ENCODE results near the gene CUL1. TPM values are rescaled to one million over a fixed set of nuclear protein-coding genes. Genes with fewer than 3 reads are reported as not detected.

Gene CUL1
- total and polyA plus RNA-seq, 9 donors: 31.9 to 51.3 (median 40.2) TPM

DNA sequence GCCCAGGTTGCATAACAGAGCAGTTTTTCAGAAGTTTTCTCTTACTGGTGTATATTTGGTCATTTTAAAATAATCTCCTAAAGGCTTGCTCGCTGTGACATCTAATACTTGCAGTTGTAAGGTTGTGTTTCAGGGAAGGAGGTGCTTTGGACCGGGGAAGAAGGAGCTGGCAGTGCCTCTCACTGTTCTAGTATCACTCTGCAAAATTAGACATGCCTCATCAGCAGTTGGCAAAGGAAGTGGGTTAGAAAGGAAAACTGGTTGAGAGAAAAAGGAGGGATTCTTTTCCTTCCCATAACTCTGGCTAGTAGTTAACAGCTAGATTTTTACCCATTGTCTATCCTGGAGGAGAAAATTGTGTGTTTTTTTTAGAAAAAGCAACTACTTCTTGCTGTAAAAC is 34.8 kb downstream of the CUL1 start:
- no peak for DNase-seq
- Histone ChIP-seq H3K9me3 (no peaks in the 10 kb centered on the region), H3K36me3 (no peaks in the 10 kb centered on the region), H3K27ac (no peak overlapping the region), H3K4me3 (no peak overlapping the region), H3K4me1 (ENCODE audit: insufficient read depth) (peaks cover 2% of the 10 kb centered on the region), H3K27me3 (no peaks in the 10 kb centered on the region)
- intact Hi-C loops (cut with DNase I): no loop called here
- no peak for TF ChIP-seq POLR2A (IDR thresholded peaks at IDR 0.05)
- TF ChIP-seq EP300 (IDR thresholded peaks at IDR 0.05): no peak
- TF ChIP-seq, protein P1, sequence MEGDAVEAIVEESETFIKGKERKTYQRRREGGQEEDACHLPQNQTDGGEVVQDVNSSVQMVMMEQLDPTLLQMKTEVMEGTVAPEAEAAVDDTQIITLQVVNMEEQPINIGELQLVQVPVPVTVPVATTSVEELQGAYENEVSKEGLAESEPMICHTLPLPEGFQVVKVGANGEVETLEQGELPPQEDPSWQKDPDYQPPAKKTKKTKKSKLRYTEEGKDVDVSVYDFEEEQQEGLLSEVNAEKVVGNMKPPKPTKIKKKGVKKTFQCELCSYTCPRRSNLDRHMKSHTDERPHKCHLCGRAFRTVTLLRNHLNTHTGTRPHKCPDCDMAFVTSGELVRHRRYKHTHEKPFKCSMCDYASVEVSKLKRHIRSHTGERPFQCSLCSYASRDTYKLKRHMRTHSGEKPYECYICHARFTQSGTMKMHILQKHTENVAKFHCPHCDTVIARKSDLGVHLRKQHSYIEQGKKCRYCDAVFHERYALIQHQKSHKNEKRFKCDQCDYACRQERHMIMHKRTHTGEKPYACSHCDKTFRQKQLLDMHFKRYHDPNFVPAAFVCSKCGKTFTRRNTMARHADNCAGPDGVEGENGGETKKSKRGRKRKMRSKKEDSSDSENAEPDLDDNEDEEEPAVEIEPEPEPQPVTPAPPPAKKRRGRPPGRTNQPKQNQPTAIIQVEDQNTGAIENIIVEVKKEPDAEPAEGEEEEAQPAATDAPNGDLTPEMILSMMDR (IDR thresholded peaks at IDR 0.05): no peak
- WGBS, 3 donors: 70 to 81% (median 75%) methylated on average over 2 of the region's 2 CpGs

DNA sequence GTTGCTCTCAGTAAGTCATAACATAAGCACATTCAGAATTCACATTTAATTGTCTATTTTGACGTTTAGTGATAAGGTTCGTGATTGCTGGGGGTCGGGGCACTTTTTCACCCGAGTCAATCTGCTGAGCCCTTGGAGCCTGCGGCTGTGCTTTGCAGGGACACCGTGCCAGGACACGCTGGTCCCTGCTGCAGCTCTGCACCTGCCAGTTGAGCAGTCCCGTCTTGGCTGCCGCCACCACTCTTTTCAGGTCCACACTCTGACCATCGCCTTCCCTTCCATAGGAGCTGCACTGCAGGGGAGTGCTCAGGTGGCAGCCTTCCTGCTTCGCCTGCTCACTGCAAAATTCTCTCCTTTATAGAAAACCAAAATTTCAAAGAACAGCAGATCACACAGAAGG is 36.4 kb downstream of the CUL1 start:
- Histone ChIP-seq H3K4me3 (no peak overlapping the region), H3K4me1 (ENCODE audit: insufficient read depth) (peaks cover 2% of the 10 kb centered on the region), H3K27ac (no peak overlapping the region), H3K36me3 (no peaks in the 10 kb centered on the region), H3K27me3 (no peaks in the 10 kb centered on the region), H3K9me3 (no peaks in the 10 kb centered on the region)
- intact Hi-C loops (cut with DNase I): no loop called here
- no peak for TF ChIP-seq POLR2A (IDR thresholded peaks at IDR 0.05)
- TF ChIP-seq, protein P1 (IDR thresholded peaks at IDR 0.05): no peak
- no peak for TF ChIP-seq EP300 (IDR thresholded peaks at IDR 0.05)
- DNase-seq: no peak
- 80 to 86% (median 82%) methylated on average over 11 of the region's 11 CpGs for WGBS, 3 donors

DNA sequence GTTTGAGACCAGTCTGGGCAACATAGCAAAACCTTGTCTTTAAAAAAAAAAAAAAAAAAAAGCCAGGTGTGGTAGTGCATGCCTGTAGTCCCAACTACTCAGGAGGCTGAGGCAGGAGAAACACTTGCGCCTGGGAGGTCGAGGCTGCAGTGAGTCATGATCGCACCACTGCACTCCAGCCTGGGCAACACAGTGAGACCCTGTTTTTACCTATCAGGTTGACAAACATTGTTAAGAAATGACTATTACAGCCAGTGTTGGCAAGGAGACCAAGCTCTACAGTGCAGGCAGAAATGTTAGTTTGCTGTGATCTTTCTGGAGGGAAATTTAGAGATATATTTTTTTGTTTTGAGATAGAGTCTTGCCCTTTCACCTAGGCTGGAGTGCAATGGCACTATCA is 37.3 kb downstream of the CUL1 start:
- DNase-seq: no peak
- Histone ChIP-seq H3K36me3 (no peaks in the 10 kb centered on the region), H3K27me3 (no peaks in the 10 kb centered on the region), H3K9me3 (no peaks in the 10 kb centered on the region), H3K4me3 (no peak overlapping the region), H3K4me1 (ENCODE audit: insufficient read depth) (peaks cover 2% of the 10 kb centered on the region), H3K27ac (no peak overlapping the region)
- TF ChIP-seq, protein P1 (IDR thresholded peaks at IDR 0.05): no peak
- TF ChIP-seq POLR2A (IDR thresholded peaks at IDR 0.05): no peak
- TF ChIP-seq EP300 (IDR thresholded peaks at IDR 0.05): no peak
- WGBS, 3 donors: 96 to 98% (median 98%) methylated on average over 3 of the region's 3 CpGs
- intact Hi-C loops (cut with DNase I): no loop called here

DNA sequence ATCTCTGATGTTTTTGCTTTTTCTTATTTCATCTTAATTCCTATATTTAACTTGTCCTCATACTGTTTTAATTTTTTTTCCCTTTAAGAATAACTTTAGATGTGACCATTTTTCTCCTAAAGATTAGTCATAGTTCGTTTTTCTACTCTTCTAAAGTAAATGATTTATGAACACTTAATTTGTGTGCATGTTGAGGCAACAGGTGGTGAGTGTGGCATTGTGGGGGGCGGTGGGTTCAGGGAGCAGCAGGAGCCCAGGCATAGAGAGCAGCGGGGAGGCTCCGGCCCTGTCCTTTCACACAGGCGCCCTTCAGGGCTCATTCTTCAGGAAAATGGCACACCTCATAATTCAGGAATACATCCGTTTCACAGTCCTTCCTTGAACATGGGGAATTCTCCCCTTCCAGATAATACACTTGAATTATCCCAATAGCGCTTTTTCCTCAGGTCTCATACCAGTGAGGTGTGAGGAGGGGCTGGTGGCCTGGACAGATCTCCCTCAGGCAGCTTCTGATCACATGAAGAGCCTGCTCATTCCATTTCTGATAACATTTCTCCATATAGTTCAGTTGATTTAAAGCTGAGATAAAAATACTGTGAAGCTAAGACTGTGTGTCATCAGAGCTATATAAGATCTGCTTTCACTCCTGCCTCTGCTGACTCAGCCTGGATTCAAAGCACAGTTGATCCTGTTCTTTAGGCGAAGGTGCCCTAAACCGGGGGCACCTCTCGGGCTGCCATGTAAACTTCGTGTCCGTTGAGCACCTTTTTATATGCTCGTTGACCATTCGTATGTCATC is 40.2 kb downstream of the CUL1 start:
- Histone ChIP-seq H3K36me3 (no peaks in the 10 kb centered on the region), H3K9me3 (peaks cover 0 to 6% of the 10 kb centered on the region in 2 donors), H3K27ac (no peak overlapping the region), H3K4me1 (ENCODE audit: insufficient read depth) (no peaks in the 10 kb centered on the region), H3K4me3 (no peak overlapping the region), H3K27me3 (no peaks in the 10 kb centered on the region)
- no peak for DNase-seq
- 80 to 84% (median 81%) methylated on average over 14 of the region's 14 CpGs for WGBS, 3 donors
- TF ChIP-seq, protein P1 (IDR thresholded peaks at IDR 0.05): no peak
- intact Hi-C loops (cut with DNase I): no loop called here

Data from ovary (tissue), 9 donors.